SKM-1 (cell line): ENCODE data around the gene SPINT3.

Experiments used
- DNase-seq: peaks from one replicate; lab custom pipeline; 2025; ENCODE audit not compliant: unreplicated experiment; lab: John Stamatoyannopoulos, UW

Gene SPINT3, protein sequence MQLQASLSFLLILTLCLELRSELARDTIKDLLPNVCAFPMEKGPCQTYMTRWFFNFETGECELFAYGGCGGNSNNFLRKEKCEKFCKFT

DNA sequence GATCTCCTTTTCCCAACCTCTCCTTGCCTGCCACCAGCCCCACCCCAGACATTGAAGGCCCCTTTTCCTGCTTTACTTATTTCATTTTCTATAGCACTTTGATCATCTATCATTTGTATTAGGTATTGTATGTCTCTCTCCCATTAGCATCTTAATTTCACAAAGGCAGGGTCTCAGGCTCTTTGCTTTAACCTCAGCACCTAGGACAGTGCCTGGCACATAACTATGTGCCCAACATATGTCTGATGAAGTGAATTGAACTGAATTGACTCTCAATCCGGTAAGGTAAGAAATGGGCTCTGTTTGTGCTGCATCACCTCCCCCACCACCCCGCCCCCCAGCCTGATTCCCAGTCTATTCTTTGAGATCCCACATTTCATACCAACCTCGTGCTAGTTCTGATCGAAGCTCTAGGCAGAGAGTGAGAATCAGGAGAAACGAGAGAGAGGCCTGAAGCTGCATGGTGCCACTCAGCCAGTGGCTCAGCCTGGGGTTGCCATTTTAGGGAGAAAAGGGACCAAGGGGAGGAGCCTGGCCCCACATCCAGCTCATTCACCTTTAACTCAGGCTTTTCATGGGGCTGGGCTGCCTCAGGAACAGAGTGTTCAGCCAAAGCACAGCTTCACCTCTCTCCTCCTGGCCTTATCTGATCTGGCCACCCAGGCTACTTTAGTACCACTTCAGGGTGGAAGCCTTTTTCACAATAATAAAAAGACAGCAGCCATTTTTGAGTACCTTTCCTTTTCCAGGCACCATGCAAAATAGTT, at the start of gene SPINT3:
Gene SPINT3, minus strand, starts transcription at position 476 of the 767 bp plus-strand sequence. Its CDS starts 14 bp downstream, at position 462.
- DNase-seq: no peak

DNA sequence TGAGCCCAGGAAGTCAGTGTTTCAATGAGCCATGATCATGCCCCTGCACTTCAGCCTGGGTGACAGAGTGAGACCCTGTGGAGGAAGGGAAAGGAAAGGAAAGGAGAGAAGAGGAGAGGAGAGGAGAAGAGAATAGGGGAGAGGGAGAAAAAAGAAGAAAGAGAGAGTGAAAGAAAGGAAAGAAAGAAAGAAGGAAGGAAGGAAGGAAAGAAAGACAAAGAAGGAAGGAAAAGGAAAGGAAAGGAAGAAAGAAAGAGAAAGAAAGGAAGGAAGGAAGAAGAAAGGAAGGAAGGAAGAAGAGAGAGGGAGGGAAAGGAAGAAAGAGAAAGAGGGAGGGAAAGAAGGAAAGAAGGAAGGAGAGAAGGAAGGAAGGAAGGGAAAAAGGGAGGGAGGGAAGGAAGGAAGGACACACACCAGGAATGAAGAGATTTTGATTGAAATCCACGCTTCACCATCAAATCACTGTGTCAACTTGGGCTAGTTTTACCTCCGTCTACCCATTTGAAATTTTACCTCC, 49.4 kb upstream of the SPINT3 start:
- DNase-seq: no peak

DNA sequence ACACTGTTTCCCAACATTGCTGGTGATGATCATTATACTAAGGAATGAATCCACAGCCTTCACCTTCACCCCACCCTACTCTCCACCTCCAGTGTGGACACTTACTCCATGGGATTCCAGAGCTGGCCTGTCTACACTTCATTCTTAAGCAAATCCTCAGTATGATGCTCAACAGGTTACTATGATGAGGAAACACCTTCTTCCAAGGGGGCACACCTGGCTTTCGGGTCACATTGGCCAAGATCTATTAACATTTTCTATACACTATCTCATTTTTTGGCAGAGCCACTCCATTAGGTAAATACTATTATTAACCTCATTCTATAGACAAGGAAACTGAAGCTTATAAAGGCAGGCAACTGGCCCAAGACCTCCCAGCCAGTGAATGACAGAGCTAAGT, 39.8 kb upstream of the SPINT3 start:
- DNase-seq: no peak

DNA sequence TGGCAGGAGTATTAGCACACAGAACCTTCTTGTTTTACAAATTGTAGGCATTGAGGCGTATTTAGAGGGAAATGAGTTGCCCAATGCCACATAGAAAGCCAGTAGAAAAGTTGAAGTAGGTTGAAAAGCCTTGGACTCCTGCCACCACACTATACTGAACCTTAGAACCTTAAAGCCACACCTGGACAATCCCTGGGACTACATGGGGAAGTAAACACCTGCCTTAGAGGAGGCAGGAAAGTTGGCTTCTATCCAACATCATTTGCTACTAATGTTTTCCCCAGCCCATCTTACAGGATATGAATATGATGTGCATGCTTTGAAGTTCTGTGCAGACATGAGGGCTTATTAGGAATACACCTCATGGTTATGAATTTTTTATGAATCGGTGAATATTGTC, 37.0 kb upstream of the SPINT3 start:
- DNase-seq: no peak

DNA sequence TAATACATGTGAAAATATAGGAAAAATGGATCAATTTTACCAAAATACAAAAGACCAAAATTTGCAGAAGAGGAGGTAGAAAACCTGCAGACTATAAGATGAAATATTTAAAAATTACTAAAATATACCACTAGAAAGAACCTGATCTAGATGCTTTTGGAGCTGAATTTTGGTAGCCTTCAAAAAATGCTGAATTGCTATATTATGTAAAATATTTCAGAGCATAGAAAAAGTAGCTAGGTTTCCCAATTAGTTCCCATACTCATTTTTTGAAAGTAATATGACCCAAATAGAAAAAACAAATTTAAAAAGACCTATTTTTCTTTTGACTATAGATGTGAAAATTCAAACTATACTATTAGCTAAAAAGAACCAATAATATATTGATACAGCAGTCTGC, 35.3 kb upstream of the SPINT3 start:
- DNase-seq: no peak

DNA sequence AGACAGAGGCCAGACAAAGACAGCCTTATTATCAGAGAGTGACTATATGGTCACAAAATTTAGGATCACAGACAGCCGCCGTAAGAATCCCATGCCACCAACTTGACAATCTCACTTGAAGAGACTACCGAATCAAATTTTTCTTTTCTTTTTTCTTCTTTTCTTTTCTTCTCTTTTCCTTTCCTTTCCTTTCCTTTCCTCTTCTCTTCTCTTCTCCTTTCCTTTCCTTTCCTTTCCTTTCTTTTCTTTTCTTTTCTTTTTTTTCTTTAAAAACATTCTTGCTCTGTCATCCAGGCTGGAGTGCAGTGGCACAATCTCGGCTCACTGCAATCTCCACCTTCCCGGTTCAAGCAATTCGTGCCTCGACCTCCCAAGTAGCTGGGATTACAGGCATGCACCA, 33.0 kb upstream of the SPINT3 start:
- no peak for DNase-seq

DNA sequence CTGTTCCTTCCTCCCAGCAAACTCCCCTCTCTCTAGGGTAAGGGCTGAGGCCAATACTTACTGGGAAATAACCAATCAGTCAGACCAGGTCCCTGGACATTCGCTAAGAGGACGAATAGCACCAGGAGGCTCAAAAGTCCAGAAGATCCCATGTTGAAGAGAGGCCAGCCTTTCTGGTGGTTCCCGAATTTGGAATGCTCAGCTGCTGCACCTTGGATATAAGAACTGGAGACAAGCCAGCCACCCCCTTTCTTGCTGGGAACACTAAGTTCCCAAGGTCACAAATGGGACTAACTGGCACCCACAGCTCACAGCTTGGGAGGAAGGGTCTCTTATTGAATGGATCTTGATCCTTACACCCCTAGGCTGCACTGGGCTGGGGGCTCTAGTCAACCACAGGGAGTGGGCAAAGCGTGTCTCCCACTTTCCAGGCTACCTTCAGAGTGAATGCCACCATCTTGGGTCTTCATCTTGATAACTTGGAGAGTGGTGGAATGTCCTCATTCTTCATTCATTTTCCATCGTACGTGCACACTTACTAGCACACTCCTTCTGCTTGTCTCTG, 31.9 kb upstream of the SPINT3 start, which contains the start of gene EPPIN:
Gene EPPIN, minus strand, starts transcription at position 196 of the 565 bp plus-strand sequence. Its CDS starts 44 bp downstream, at position 152.
- DNase-seq: no peak

DNA sequence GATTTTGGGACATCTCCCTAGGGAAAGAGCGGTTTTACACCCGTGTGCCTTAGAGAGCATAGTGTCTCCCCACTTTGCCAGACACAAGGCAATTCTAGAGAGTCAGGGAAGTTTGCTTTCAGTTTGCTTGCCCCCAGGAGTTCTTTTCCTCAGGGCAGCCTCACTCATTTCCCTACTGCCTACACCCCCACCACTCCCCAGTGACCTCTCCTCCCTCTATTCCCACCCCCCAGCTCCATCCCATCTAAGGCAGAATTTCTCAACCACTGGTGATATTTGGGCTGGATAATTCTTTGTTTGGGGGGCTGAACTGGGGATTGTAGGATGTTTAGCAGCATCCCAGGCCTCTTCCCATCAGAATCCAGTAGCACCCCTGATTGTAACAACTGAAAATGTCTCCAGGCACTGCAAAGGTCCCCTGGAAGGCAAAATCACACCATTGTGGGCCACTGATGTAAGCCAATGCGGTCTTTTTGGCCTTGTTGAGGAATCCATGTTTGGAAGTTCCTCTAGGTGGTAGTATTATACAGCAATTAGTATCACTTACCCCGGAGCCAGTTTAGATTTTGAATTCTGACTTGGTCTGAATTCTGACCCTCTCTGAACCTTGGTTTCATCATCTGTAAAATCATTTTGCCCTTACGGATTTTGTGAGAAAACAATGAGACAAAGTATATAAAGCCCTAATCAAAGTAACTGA, 30.5 kb upstream of the SPINT3 start:
- DNase-seq: no peak

DNA sequence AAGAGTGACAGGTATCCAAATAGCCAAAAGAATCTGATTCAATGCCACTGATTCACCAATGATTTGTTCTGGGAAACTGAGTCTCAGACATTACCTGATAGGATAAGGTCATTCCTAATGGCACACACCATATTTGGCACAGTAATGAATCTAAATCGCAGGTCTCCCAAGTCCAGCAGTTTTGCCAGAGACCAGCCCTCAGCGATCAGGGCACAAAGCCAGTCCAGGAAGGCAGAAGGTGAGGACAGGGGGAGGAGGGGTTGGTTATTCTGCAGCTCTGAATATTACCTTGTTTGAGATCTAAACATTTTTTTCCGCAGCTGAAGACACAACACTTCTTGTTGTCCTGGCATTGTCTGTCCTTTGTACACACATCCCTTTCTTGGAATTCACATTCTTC, 29.9 kb upstream of the SPINT3 start:
- DNase-seq: no peak

DNA sequence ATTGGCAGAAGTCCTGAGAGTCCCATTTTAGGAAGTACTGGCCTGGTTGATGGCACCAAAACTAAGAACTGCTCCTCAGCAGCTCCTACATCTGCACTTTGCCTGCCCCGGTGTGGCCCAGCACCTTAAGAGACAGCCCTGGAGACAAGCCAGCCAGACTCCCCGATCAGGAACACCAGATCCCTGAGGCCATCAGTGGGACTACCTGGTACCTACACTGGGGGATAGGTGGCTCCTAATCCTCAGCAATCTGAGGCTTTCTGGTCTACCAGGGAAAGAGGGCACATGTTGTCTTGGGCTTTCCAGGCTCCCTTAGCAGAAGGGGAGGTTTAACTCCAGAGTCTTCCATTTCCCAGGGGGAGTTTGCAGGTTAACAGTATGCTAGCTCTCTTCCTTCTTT, 24.0 kb upstream of the SPINT3 start, which contains the start of gene WFDC6:
Gene WFDC6, minus strand, starts transcription at position 101 of the 400 bp plus-strand sequence. Its CDS starts 75 bp downstream, at position 26.
- DNase-seq: no peak

DNA sequence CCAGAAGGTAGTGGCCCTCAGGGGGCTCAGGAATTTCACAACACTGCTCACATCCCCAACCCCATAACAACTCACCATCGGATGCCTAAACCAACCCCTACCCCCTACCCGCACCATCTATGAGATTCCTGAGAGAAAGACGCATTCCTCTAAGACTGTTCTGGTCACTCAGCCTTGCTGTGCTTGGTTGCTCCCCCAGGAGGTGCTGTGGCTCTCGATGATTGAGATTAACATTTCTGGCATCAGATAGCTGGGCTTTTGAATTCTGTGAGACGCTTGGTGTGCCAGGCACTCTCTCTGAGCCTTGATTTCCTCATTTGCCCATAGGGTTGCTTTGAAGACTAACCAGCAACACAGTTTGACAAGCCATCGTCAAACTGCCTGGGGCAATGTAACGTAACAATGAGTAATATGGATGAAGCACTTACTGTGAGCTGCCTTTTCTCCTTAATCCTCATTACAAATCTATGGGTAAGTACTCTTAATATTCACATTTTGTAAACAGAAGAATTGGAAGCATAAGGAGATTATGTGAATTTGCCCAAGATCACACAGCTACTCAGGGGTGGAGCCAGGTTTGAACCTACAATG, 22.9 kb upstream of the SPINT3 start:
- no peak for DNase-seq

DNA sequence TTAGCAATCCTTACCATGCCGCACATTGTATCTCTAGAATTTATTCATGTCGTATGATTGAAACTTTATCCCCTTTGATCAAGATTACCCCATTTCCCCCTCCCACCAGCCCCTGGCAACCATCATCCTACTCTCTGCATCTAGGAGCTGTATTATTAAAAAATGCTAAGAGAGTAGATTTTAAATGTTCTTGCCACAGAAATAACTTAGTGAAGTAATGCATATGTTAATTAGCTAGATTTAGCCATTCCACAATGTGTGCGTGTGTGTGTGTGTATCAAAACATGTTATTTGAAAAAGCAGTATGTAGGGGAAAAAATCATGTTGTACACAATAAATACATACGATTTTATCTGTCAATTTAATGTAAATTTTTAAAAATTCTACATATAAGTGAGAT, 11.9 kb upstream of the SPINT3 start:
- DNase-seq: no peak

DNA sequence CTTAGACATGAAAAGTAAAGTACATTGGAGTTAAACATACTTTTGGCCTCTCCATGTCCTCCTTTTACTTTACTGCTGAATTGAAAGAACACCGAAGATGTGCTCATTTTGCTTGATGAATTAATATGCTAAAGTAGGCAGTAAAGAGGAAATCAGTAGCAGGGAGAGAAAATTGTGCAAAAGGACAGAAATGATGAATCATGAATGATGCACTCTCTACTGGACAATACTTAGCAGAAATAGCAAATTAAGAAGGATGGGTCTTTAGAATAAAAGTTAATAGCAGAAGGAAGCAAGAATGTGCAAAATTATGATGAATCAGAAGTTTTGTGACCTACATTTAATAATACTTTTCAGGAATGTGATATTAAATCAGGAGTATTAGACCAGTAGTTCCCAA, 8.4 kb upstream of the SPINT3 start:
- no peak for DNase-seq

DNA sequence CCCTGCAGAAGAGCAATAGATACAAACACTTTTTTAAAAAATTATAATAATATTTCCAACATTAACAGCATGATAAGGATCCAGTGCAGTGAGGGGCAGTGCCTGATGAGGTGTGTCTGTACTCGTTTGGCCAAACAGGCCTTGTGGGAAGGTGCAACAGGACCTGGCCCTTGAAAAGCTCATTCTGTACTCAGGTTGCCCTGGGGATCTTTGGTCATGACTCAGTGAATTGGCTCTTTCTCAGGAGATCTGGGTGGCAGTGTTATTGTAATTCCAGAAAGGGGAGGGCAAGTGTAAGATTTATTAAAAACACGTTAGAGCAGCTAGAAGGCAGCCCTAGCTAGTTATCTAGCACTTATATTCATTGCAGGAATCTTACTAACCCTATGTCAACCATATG, 2.9 kb upstream of the SPINT3 start:
- no peak for DNase-seq

DNA sequence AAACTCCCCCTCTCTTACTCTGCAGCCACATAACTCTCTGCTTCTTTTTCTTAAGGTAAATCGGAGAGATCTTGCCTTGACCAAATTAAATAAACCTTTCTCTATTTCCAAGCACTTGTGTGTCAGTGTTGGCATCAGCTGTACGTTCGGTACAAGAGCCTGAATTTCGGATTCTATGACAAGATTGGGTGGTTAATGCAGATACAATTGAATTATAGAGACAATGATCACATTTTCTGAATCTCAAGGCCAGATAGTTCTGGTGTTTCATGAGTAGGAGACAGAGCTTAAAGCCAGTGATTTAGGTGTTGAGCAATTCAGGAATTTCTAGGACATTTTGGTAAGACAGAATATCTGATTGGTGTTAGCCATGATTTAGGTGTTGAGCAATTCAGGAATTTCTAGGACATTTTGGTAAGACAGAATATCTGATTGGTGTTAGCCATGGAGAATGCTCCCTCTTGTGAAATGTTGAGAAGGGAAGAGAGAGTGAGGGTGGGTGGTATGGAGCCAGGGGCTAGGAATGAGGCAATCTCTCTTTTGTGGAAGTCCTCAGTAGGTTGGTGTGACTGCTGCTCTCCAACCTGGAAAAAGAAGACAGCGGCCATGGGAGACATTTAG, 5.1 kb downstream of the SPINT3 start:
- DNase-seq: no peak

DNA sequence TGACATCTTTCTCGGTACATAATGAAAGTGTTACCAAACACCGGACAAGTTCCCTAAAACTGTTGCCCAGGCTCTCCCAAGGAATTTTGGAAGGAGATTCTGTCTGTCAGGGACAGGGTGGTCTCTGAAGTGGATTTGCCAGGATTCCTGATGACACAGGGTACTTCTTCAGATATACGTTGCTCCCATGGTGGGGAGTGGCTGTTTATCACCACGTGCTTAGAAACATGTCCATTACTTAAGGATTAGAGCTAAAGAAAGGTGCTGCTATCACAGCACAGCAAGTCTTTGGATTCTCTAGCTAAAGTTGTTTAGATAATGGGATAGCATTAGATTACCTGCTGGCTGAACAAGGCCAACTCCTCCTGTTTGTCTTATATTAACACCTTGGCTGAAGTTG, 6.3 kb downstream of the SPINT3 start:
- no peak for DNase-seq

DNA sequence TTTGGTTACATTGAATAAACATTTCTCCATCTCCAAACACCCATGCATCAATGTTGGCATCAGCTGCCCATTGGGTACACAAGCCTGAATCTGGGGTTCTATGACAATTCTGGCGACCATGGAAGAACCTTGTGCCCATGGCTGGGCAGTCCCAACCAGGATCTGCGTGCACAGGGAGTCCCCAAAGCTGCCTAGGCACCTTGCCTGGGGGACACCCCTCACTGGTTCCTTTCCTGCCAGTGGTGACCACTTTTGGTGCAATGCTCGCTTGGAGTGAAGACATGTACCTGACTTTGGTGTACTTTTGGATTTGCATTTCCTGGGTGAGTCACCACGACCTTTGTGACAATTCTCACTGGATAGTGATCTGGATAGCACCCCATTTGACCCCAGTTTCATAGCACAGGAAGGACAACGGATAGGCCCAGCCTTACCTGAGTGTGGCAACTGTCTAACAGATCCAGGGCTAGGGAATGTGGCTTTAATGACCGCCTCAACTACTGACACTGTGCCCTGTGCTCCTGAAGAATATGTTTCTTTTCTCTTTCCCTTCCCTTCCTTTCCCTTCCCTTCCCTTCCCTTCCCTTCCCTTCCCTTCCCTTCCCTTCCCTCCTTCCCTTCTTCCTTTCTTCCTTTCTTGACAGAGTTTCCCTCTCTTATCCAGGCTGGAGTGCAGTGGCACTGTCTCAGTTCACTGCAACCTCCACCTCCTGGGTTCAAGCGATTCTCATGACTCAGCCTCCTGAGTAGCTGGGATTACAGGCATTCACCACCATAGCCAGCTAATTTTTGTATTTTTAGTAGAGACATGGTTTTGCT, 7.1 kb downstream of the SPINT3 start:
- no peak for DNase-seq

DNA sequence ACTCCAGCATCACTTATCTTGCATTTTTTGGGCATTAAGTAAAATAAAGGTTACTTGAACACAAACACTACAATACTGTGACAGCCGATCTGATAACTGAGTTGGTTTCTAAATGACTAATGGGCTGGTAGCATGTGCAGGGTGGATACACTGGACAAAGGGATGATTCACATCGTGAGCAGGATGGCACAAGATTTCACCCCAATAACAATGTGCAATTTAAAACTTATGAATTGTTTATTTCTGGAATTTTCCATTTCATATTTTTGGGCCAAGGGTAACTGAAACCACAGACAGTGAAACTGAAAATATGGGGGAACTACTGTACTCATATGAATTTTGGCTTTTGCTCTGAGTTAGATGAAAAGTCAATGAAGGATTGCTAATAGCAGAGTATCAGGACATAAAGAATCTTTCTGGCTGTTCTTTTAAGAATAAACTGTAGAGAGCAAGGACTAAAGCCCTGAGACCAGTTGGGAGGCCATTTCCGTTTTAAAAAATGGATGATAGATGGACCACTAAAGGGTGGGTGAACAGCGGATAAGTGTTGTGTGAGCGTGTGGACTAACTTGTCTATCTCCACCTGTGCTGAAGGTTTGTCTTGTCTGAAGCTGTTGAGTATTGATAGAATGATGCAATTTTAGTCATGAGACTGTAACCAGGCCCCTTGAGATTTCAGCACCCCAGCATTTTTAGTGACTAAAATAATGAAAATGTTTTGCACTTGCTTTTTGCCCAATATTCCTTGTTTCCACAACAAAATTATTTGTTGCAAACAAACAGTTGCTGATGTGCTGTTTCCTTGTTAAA, 8.2 kb downstream of the SPINT3 start:
- no peak for DNase-seq

DNA sequence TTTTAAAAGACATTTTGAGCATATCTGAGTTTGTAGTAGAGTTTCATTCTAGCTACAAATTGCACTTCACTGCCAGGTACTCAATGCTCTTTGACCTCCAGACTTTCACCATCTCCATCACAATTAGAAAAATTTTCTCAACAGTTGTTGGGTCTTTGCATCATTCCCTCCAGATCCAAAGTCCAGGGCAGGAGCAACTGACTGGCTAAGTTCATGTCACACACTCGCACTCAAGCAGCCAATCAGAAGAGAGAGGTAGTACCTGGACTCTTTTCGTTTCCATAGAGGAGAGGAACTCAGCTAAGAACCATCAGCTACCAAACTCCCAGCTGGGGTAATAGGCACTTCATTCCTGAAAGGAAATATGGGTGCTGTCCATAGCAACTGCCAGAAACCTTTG, 9.0 kb downstream of the SPINT3 start:
- no peak for DNase-seq
